Measurements from ENCODE around the gene BARX1.

DNA sequence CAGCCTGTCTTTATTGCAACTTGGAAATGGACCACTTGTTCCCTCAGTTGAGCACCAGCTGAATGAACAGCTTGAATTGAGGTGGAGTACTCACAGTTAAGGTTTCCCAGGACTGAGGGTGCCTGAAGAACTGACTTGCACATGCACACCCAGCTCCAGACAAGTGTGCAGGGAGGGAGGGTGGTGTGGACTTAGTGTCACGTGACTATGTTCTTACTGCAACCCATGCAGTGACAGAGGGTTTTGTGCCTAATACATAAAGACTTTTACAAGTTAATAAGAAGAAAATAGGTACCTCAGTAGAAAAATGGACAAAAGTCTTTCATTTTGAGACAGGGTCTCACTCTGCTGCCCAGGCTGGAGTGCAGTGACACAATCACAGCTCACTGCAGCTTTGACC is 18.0 kb downstream of the BARX1 start:
- TF ChIP-seq, protein P1, sequence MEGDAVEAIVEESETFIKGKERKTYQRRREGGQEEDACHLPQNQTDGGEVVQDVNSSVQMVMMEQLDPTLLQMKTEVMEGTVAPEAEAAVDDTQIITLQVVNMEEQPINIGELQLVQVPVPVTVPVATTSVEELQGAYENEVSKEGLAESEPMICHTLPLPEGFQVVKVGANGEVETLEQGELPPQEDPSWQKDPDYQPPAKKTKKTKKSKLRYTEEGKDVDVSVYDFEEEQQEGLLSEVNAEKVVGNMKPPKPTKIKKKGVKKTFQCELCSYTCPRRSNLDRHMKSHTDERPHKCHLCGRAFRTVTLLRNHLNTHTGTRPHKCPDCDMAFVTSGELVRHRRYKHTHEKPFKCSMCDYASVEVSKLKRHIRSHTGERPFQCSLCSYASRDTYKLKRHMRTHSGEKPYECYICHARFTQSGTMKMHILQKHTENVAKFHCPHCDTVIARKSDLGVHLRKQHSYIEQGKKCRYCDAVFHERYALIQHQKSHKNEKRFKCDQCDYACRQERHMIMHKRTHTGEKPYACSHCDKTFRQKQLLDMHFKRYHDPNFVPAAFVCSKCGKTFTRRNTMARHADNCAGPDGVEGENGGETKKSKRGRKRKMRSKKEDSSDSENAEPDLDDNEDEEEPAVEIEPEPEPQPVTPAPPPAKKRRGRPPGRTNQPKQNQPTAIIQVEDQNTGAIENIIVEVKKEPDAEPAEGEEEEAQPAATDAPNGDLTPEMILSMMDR (tag by site-specific recombination; IDR thresholded peaks at IDR 0.05), result no peak
- TF ChIP-seq, protein P2, sequence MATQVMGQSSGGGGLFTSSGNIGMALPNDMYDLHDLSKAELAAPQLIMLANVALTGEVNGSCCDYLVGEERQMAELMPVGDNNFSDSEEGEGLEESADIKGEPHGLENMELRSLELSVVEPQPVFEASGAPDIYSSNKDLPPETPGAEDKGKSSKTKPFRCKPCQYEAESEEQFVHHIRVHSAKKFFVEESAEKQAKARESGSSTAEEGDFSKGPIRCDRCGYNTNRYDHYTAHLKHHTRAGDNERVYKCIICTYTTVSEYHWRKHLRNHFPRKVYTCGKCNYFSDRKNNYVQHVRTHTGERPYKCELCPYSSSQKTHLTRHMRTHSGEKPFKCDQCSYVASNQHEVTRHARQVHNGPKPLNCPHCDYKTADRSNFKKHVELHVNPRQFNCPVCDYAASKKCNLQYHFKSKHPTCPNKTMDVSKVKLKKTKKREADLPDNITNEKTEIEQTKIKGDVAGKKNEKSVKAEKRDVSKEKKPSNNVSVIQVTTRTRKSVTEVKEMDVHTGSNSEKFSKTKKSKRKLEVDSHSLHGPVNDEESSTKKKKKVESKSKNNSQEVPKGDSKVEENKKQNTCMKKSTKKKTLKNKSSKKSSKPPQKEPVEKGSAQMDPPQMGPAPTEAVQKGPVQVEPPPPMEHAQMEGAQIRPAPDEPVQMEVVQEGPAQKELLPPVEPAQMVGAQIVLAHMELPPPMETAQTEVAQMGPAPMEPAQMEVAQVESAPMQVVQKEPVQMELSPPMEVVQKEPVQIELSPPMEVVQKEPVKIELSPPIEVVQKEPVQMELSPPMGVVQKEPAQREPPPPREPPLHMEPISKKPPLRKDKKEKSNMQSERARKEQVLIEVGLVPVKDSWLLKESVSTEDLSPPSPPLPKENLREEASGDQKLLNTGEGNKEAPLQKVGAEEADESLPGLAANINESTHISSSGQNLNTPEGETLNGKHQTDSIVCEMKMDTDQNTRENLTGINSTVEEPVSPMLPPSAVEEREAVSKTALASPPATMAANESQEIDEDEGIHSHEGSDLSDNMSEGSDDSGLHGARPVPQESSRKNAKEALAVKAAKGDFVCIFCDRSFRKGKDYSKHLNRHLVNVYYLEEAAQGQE (tag by site-specific recombination; IDR thresholded peaks at IDR 0.05), result no peak
